ENCODE data around the gene RBM19. TPM values are rescaled to one million over a fixed set of nuclear protein-coding genes. Genes with fewer than 3 reads are reported as not detected.

RBM19 gene
- total and polyA plus RNA-seq, 2 of the 4 experiments (the other 2 are of a cell fraction), result 18.7 to 19.2 TPM

DNA sequence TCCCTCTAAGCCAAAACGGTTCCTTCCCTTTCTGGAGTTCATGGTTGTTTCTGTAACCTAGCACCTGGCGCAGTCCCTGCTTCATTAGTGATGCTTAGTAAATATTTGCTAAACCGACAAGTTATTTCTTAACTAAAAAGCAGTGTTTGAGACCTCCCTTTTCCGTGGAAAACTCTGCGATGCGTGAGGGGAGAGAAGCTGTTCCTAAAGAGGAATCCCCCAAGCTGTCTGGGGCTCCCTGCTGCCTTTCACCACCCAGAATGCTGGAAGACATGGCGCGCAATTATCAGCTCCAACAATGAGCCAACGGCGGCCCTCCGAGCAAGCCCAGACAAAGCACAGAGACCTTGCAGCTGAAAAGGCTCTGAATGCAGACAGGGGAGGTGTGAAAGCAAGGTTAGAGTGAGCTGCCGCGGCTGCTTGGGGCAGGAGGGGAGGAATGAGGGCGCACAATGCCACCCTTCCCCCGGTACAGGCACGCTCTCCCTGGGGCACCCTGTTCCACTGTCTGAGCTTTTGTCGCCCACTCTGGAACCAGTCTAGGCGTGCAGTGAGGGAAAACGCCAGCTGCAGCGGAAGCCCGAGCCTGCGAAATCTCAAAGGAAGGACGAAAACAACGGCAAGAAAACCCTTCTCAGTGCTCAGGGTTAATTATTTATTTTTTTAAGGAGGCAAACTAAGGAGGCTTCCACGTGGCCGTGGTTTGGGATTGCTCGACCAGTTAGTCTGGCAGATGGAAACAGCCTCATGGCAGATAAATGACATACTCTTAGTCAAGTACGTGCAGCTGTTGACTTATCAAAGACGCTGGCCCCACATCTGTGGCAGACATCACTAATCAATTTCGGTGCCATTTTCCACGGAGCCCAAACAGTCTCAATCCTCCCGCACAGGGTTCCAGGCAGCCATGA, 66.3 kb downstream of the RBM19 start:
- no peak overlapping the region for H4K8ac ChIP-seq (ENCODE audit: low read depth in 2 of 2, low read length in 2 of 2)
- H3K9me1 ChIP-seq (ENCODE audit: insufficient read depth, low read length), result peaks cover 14% of the 10 kb centered on the region
- no peak overlapping the region for H3K27ac ChIP-seq (ENCODE audit: insufficient read depth, low read length)
- ATAC-seq (ENCODE audit: low read depth) (no peak), DNase-seq (no peak)
- H4K91ac ChIP-seq (ENCODE audit: insufficient read depth, low read depth, low read length), result no peak overlapping the region
- H3K4me1 ChIP-seq (ENCODE audit: control insufficient read depth, insufficient read depth, low read length), result peaks cover 2% of the 10 kb centered on the region; the same call in 1 of the 2 replicates
- H3K4me3 ChIP-seq (ENCODE audit: insufficient read depth, low read depth, low read length), result no peak overlapping the region
- no peak overlapping the region for H3K4me2 ChIP-seq (ENCODE audit: low read depth, low read length)
- no peak overlapping the region for H2AFZ ChIP-seq (replicated peaks; ENCODE audit: low read length, poor library complexity)
- ChIA-PET POLR2A (ENCODE audit: unreplicated experiment) (no interaction called here), CTCF (interaction anchor here (0.7 kb wide), 1 partner anchor 10 kb away, joined by 3 read pairs; no protein-coding TSS in a partner anchor)
- no peak overlapping the region for H3K56ac ChIP-seq (ENCODE audit: extremely low read depth, insufficient read depth, low read length)
- no peak overlapping the region for H2AK9ac ChIP-seq (replicated peaks; ENCODE audit: low read depth, low read length, poor library complexity)
- H3K27me3 ChIP-seq (ENCODE audit: control insufficient read depth, insufficient read depth, low read length), result no peaks in the 10 kb centered on the region
- no peak overlapping the region for H3K14ac ChIP-seq (replicated peaks; ENCODE audit: low read depth, low read length)
- H3K9me3 ChIP-seq (ENCODE audit: control insufficient read depth, insufficient read depth, low read length), result no peaks in the 10 kb centered on the region
- in situ Hi-C loops (cut with MboI; ENCODE audit: low sequenced_read_pairs), result no loop called here
- no peak overlapping the region for H3K18ac ChIP-seq (ENCODE audit: low read depth, low read length)
- 60% methylated on average over 12 of the region's 32 CpGs; no CpG with 5 or more reads in 1 of the 2 experiments for WGBS, 2 experiments (ENCODE audit: extremely low coverage in 2 of 2, insufficient read length in 1 of 2)
- H2BK5ac ChIP-seq (ENCODE audit: low read depth, low read length, poor library complexity, severe bottlenecking), result no peak overlapping the region
- no peak overlapping the region for H3K23ac ChIP-seq (ENCODE audit: low read depth, low read length)
- no peak overlapping the region for H3K9ac ChIP-seq (ENCODE audit: low read depth, low read length)
- H2BK120ac ChIP-seq (ENCODE audit: low read depth, low read length), result no peak overlapping the region
- peaks cover 4% of the 10 kb centered on the region for H3K36me3 ChIP-seq (ENCODE audit: control insufficient read depth, insufficient read depth, low read length)
- no peak overlapping the region for H2BK15ac ChIP-seq (ENCODE audit: low read depth, low read length)
- intact Hi-C loops (cut with micrococcal nuclease), result no loop called here
- dilution Hi-C loops (cut with HindIII; ENCODE audit: low sequenced_read_pairs, unreplicated experiment), result no loop called here
- no TSS peak for BruUV-seq (replicated peaks)
- H4K20me1 ChIP-seq (ENCODE audit: insufficient read depth, low read length), result no peaks in the 10 kb centered on the region
- H3K4ac ChIP-seq (ENCODE audit: low read depth, low read length), result no peak overlapping the region
- no peaks in the 10 kb centered on the region; a peak in 2 of 4 replicates for H3K79me1 ChIP-seq (ENCODE audit: low read depth in 1 of 2, low read length in 2 of 2)
- H4K5ac ChIP-seq (ENCODE audit: low read depth, low read length), result no peak overlapping the region
- H2AK5ac ChIP-seq (ENCODE audit: low read depth, low read length), result no peak overlapping the region
- no peak overlapping the region for H2BK20ac ChIP-seq (ENCODE audit: low read depth, low read length)
- TF ChIP-seq RAD21 (IDR thresholded peaks at IDR 0.05; ENCODE audit: low read length) (no peak), MAZ (IDR thresholded peaks at IDR 0.05; ENCODE audit: borderline replicate concordance, low read depth, low read length) (no peak), CEBPB (IDR thresholded peaks at IDR 0.05; ENCODE audit: low read depth, low read length) (no peak), FOS (IDR thresholded peaks at IDR 0.05; ENCODE audit: low read depth, low read length) (no peak), SMC3 (IDR thresholded peaks at IDR 0.05; ENCODE audit: low read depth, low read length) (no peak), RCOR1 (IDR thresholded peaks at IDR 0.05; ENCODE audit: insufficient replicate concordance, low read length) (no peak), CHD1 (IDR thresholded peaks at IDR 0.05; ENCODE audit: low read depth, low read length) (no peak), POLR2A (IDR thresholded peaks at IDR 0.05; ENCODE audit: low read depth, low read length) (no peak), MXI1 (IDR thresholded peaks at IDR 0.05; ENCODE audit: borderline replicate concordance, low read depth, low read length) (no peak), RFX5 (IDR thresholded peaks at IDR 0.05; ENCODE audit: low read depth, low read length) (no peak), NFE2L2 (IDR thresholded peaks at IDR 0.05; ENCODE audit: low read depth, low read length) (no peak), MAFK (IDR thresholded peaks at IDR 0.05; ENCODE audit: low read depth, low read length) (no peak), BHLHE40 (IDR thresholded peaks at IDR 0.05; ENCODE audit: low read depth, low read length) (no peak)
- TF ChIP-seq, protein P1, sequence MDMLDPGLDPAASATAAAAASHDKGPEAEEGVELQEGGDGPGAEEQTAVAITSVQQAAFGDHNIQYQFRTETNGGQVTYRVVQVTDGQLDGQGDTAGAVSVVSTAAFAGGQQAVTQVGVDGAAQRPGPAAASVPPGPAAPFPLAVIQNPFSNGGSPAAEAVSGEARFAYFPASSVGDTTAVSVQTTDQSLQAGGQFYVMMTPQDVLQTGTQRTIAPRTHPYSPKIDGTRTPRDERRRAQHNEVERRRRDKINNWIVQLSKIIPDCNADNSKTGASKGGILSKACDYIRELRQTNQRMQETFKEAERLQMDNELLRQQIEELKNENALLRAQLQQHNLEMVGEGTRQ (IDR thresholded peaks at IDR 0.05; ENCODE audit: low read depth, low read length), result no peak
- TF ChIP-seq, protein P2, sequence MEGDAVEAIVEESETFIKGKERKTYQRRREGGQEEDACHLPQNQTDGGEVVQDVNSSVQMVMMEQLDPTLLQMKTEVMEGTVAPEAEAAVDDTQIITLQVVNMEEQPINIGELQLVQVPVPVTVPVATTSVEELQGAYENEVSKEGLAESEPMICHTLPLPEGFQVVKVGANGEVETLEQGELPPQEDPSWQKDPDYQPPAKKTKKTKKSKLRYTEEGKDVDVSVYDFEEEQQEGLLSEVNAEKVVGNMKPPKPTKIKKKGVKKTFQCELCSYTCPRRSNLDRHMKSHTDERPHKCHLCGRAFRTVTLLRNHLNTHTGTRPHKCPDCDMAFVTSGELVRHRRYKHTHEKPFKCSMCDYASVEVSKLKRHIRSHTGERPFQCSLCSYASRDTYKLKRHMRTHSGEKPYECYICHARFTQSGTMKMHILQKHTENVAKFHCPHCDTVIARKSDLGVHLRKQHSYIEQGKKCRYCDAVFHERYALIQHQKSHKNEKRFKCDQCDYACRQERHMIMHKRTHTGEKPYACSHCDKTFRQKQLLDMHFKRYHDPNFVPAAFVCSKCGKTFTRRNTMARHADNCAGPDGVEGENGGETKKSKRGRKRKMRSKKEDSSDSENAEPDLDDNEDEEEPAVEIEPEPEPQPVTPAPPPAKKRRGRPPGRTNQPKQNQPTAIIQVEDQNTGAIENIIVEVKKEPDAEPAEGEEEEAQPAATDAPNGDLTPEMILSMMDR (conservative IDR thresholded peaks at IDR 0.05; ENCODE audit: low read depth, low read length), result no peak
